Neural progenitor cell (in vitro differentiated cells): ENCODE measurements around the gene PORCN. TPM values are rescaled to one million over a fixed set of nuclear protein-coding genes. Genes with fewer than 3 reads are reported as not detected.

ENCODE experiments used
- DNase-seq: peaks from one replicate; pipeline ENCODE4 v3.0.0-alpha.2; 2016; ENCODE audit warnings: low spot score
- H2AFZ ChIP-seq: fragments of 200-600 bp; sonication (generic); replicated peaks from 2 replicates; pipeline ENCODE4 v1.6.1; 2016; ENCODE audit warnings: antibody characterized with exemption
- H3F3A ChIP-seq: fragments of 200-600 bp; sonication (generic); 2 replicates; pipeline ENCODE4 v1.6.1; 2016; ENCODE audit warnings: antibody characterized with exemption, low read depth
- H3K27ac ChIP-seq: fragments of 200-600 bp; sonication (generic); 2 replicates; pipeline ENCODE4 v1.5.1; 2016; ENCODE audit warnings: mild to moderate bottlenecking
- H3K27me3 ChIP-seq: fragments of 200-600 bp; sonication (generic); 2 replicates; pipeline ENCODE4 v1.6.1; 2016; ENCODE audit warnings: mild to moderate bottlenecking, moderate library complexity
- H3K36me3 ChIP-seq: fragments of 200-600 bp; sonication (generic); 2 replicates; pipeline ENCODE4 v1.5.1; 2016
- H3K4me1 ChIP-seq: fragments of 200-600 bp; sonication (generic); 2 replicates; pipeline ENCODE4 v1.6.1; 2016; ENCODE audit warnings: mixed run types
- H3K4me2 ChIP-seq: fragments of 200-600 bp; sonication (generic); 2 replicates; pipeline ENCODE4 v1.6.1; 2016
- H3K4me3 ChIP-seq: fragments of 200-600 bp; sonication (generic); 2 replicates; pipeline ENCODE4 v1.5.1; 2016
- H3K79me2 ChIP-seq: fragments of 200-600 bp; sonication (generic); 2 replicates; pipeline ENCODE4 v1.6.1; 2016; ENCODE audit warnings: low read depth
- H3K9ac ChIP-seq: fragments of 200-600 bp; sonication (generic); 2 replicates; pipeline ENCODE4 v1.6.1; 2016
- H3K9me3 ChIP-seq: fragments of 200-600 bp; sonication (generic); 2 replicates; pipeline ENCODE4 v1.5.1; 2016; ENCODE audit warnings: low read depth
- H4K20me1 ChIP-seq: fragments of 200-600 bp; sonication (generic); 2 replicates; pipeline ENCODE4 v1.6.1; 2016; ENCODE audit warnings: low read depth
- H3K27ac Mint-ChIP-seq: 3 replicates; pipeline ENCODE4 v1.8.0; 2021; ENCODE audit warnings: mixed read lengths
- H3K27me3 Mint-ChIP-seq: 2 replicates; pipeline ENCODE4 v1.8.0; 2022; ENCODE audit warnings: low read depth, mild to moderate bottlenecking, inconsistent platforms, moderate library complexity, mixed read lengths; ENCODE audit not compliant: insufficient read depth
- H3K36me3 Mint-ChIP-seq: 3 replicates; pipeline ENCODE4 v1.8.0; 2021; ENCODE audit warnings: mixed read lengths
- H3K4me1 Mint-ChIP-seq: 3 replicates; pipeline ENCODE4 v1.8.0; 2021; ENCODE audit warnings: mixed read lengths
- H3K4me3 Mint-ChIP-seq: 3 replicates; pipeline ENCODE4 v1.8.0; 2021; ENCODE audit warnings: mild to moderate bottlenecking, moderate library complexity, mixed read lengths
- H3K9me3 Mint-ChIP-seq: 3 replicates; pipeline ENCODE4 v1.8.0; 2020; ENCODE audit warnings: mixed read lengths
- CTCF ChIP-seq: fragments of 200-600 bp; sonication (generic); IDR thresholded peaks from 2 replicates; pipeline ENCODE4 v1.5.1; 2017; ENCODE audit warnings: antibody characterized with exemption, mild to moderate bottlenecking
- EZH2 ChIP-seq: fragments of 200-600 bp; sonication (generic); IDR thresholded peaks from 2 replicates; pipeline ENCODE4 v1.6.1; 2017; ENCODE audit warnings: antibody characterized with exemption, mild to moderate bottlenecking, moderate library complexity
- EZH2phosphoT487 ChIP-seq: fragments of 200-600 bp; sonication (generic); IDR thresholded peaks from 2 replicates; pipeline ENCODE4 v1.6.1; 2017; ENCODE audit warnings: antibody characterized with exemption
- total RNA-seq: library from RNA; depleted of rRNA; stranded (reverse); fragments of >200 nt; gene quantifications from 2 replicates; pipeline ENCODE4 v1.2.3, GENCODE V29; 2015; ENCODE audit warnings: low replicate concordance

Gene PORCN
- total RNA-seq, 1 donor from 2014 or later, result 10.8 TPM

GRCh38 chrX:48477960-48478755, 30.6 kb upstream of the PORCN start:
- no peak for TF ChIP-seq EZH2phosphoT487
- TF ChIP-seq EZH2, result no peak
- no peak for TF ChIP-seq CTCF
- H3K4me1 ChIP-seq, result peaks cover 8% of the 10 kb centered on the region
- no peak overlapping the region for H3K4me2 ChIP-seq
- H3K27me3 ChIP-seq, result no peaks in the 10 kb centered on the region
- H4K20me1 ChIP-seq, result no peaks in the 10 kb centered on the region
- DNase-seq, result no peak
- H3F3A ChIP-seq, result peaks cover 9% of the 10 kb centered on the region
- H3K9ac ChIP-seq, result no peak overlapping the region
- Mint-ChIP-seq H3K4me3 (peak overlapping the region; percentile 91), H3K9me3 (peaks cover 10% of the 10 kb centered on the region), H3K27me3 (peaks cover 2% of the 10 kb centered on the region), H3K36me3 (peaks cover 5% of the 10 kb centered on the region), H3K27ac (no peak overlapping the region), H3K4me1 (peaks cover 22% of the 10 kb centered on the region)
- H3K27ac ChIP-seq, result no peak overlapping the region
- H3K9me3 ChIP-seq, result no peaks in the 10 kb centered on the region
- no peaks in the 10 kb centered on the region for H3K36me3 ChIP-seq
- H3K79me2 ChIP-seq, result peaks cover 22% of the 10 kb centered on the region
- H3K4me3 ChIP-seq, result no peak overlapping the region
- H2AFZ ChIP-seq, result no peak overlapping the region

- no peak for DNase-seq
- peaks cover 22% of the 10 kb centered on the region for H3K79me2 ChIP-seq
- H3K4me3 ChIP-seq, result no peak overlapping the region
- H3K27me3 ChIP-seq, result no peaks in the 10 kb centered on the region
- H3K4me2 ChIP-seq, result no peak overlapping the region
- H3K36me3 ChIP-seq, result no peaks in the 10 kb centered on the region
- Mint-ChIP-seq H3K36me3 (peaks cover 5% of the 10 kb centered on the region), H3K9me3 (peaks cover 9% of the 10 kb centered on the region), H3K4me3 (no peak overlapping the region), H3K4me1 (peaks cover 15% of the 10 kb centered on the region), H3K27me3 (peaks cover 2% of the 10 kb centered on the region), H3K27ac (no peak overlapping the region)
- H3K27ac ChIP-seq, result no peak overlapping the region
- H4K20me1 ChIP-seq, result no peaks in the 10 kb centered on the region
- peaks cover 2% of the 10 kb centered on the region for H3K4me1 ChIP-seq
- no peak overlapping the region for H2AFZ ChIP-seq
- TF ChIP-seq EZH2 (no peak), EZH2phosphoT487 (no peak), CTCF (no peak)
- H3F3A ChIP-seq, result peaks cover 2% of the 10 kb centered on the region
- no peaks in the 10 kb centered on the region for H3K9me3 ChIP-seq
- no peak overlapping the region for H3K9ac ChIP-seq
Measured at GRCh38 chrX:48478806-48479205, 30.0 kb upstream of the PORCN start.

GRCh38 chrX:48480142-48480541, 28.6 kb upstream of the PORCN start:
- H3K9ac ChIP-seq, result no peak overlapping the region
- H3K4me2 ChIP-seq, result no peak overlapping the region
- H3K27ac Mint-ChIP-seq, result no peak overlapping the region
- no peaks in the 10 kb centered on the region for H3K36me3 ChIP-seq
- no peak overlapping the region for H3K4me3 ChIP-seq
- H3K36me3 Mint-ChIP-seq, result peaks cover 5% of the 10 kb centered on the region
- no peaks in the 10 kb centered on the region for H3K4me1 ChIP-seq
- H3K27me3 ChIP-seq, result no peaks in the 10 kb centered on the region
- H3K79me2 ChIP-seq, result peaks cover 18% of the 10 kb centered on the region
- no peaks in the 10 kb centered on the region for H4K20me1 ChIP-seq
- H3K4me1 Mint-ChIP-seq, result peaks cover 9% of the 10 kb centered on the region
- H3K27ac ChIP-seq, result no peak overlapping the region
- peaks cover 2% of the 10 kb centered on the region for H3K27me3 Mint-ChIP-seq
- no peak for TF ChIP-seq EZH2
- no peak for TF ChIP-seq EZH2phosphoT487
- no peak for TF ChIP-seq CTCF
- peaks cover 9% of the 10 kb centered on the region for H3K9me3 Mint-ChIP-seq
- H3F3A ChIP-seq, result no peaks in the 10 kb centered on the region
- no peak overlapping the region for H2AFZ ChIP-seq
- no peak for DNase-seq
- H3K9me3 ChIP-seq, result no peaks in the 10 kb centered on the region
- no peak overlapping the region for H3K4me3 Mint-ChIP-seq
